Kidney (tissue), 14 donors: Measurements from ENCODE around the gene MTCL1. TPM values are rescaled to one million over a fixed set of nuclear protein-coding genes. Genes with fewer than 3 reads are reported as not detected.

Source experiments
- DNase-seq, 5 donors: peaks; one replicate each; pipeline ENCODE4 v3.0.0-alpha.2; 2013 to 2020
- FAIRE-seq: peaks from 2 replicates; lab custom pipeline; 2012; peaks lifted over from hg19 to GRCh38; lab: Jason Lieb, UNC
- H3K27ac ChIP-seq, 2 donors: one replicate each; pipeline ENCODE4 v1.7.0; 2013; ENCODE audit warnings: low read depth in 2 of 2, low read length in 2 of 2, inconsistent platforms in 1 of 2
- H3K27me3 ChIP-seq: one replicate; pipeline ENCODE4 v1.7.1; 2013; ENCODE audit warnings: low read length, inconsistent platforms; ENCODE audit not compliant: control insufficient read depth, insufficient read depth
- H3K36me3 ChIP-seq, 3 donors: one replicate each; pipeline versions ENCODE4 v1.7.0 to v1.7.1; 2013; ENCODE audit warnings: low read length in 3 of 3, control low read depth in 1 of 3, inconsistent platforms in 1 of 3; ENCODE audit not compliant: insufficient read depth in 3 of 3, control insufficient read depth in 2 of 3
- H3K4me1 ChIP-seq, 3 donors: one replicate each; pipeline versions ENCODE4 v1.7.0 to v1.7.1; 2013; ENCODE audit warnings: low read length in 3 of 3, inconsistent platforms in 1 of 3, low read depth in 1 of 3; ENCODE audit not compliant: control insufficient read depth in 2 of 3, insufficient read depth in 2 of 3
- H3K4me3 ChIP-seq, 3 donors: one replicate each; pipeline versions ENCODE4 v1.7.0 to v1.8.1; 2013; ENCODE audit warnings: low read length in 3 of 3, control low read depth in 1 of 3, inconsistent platforms in 1 of 3
- H3K9ac ChIP-seq, 3 donors: one replicate each; pipeline versions ENCODE4 v1.7.0 to v1.7.1; 2013; ENCODE audit warnings: low read length in 3 of 3, control low read depth in 1 of 3, inconsistent platforms in 1 of 3
- H3K9me3 ChIP-seq, 3 donors: one replicate each; pipeline versions ENCODE4 v1.7.0 to v1.7.1; 2013; ENCODE audit warnings: low read length in 3 of 3, control low read depth in 1 of 3, inconsistent platforms in 1 of 3; ENCODE audit not compliant: control insufficient read depth in 2 of 3, insufficient read depth in 1 of 3
- intact Hi-C: fragments of 100-400 bp; cut with DNase I; formaldehyde crosslinking; loops from one replicate; pipeline ENCODE4 v1.11.1; 2022
- polyA plus RNA-seq: library from polyadenylated mRNA; stranded (reverse); fragments of 350-450 nt; fragmentation: Illumina TruSeq; extraction: RNeasy Lipid Tissue Mini Kit (QIAGEN cat#74804); gene quantifications from one replicate; pipeline ENCODE4 v1.2.3, GENCODE V29; 2014; ENCODE audit warnings: low read depth, low replicate concordance; ENCODE audit not compliant: insufficient read depth
- total RNA-seq: library from RNA; stranded (reverse); fragmentation: NEBNext Ultra II Directional; extraction: Animal tissue kit (Norgen Biotek cat#: 25700); gene quantifications from one replicate; pipeline ENCODE4 v1.2.1, GENCODE V29; 2021
- TF ChIP-seq, protein P1 (sequence below): IDR thresholded peaks from 3 replicates; pipeline ENCODE4 v1.5.1; 2012; ENCODE audit warnings: mild to moderate bottlenecking, moderate library complexity, borderline replicate concordance; ENCODE audit not compliant: insufficient read depth; ENCODE audit errors: extremely low read depth
- donor health status: control.
- donor health status: control.
- donor health status: control.
- donor health status: control.
- donor health status: control.
- donor health status: DM: yes; HTN: yes; CAD: no.
- donor health status: Normal renal cell carcinoma (clear cell type).

MTCL1 gene
- total and polyA plus RNA-seq, 2 donors from 2014 or later: 2.5 to 15.3 TPM

GRCh38 chr18:8667846-8668245 lies 37.5 kb upstream of the MTCL1 start:
- intact Hi-C loops: no loop called here
- TF ChIP-seq, protein P1, sequence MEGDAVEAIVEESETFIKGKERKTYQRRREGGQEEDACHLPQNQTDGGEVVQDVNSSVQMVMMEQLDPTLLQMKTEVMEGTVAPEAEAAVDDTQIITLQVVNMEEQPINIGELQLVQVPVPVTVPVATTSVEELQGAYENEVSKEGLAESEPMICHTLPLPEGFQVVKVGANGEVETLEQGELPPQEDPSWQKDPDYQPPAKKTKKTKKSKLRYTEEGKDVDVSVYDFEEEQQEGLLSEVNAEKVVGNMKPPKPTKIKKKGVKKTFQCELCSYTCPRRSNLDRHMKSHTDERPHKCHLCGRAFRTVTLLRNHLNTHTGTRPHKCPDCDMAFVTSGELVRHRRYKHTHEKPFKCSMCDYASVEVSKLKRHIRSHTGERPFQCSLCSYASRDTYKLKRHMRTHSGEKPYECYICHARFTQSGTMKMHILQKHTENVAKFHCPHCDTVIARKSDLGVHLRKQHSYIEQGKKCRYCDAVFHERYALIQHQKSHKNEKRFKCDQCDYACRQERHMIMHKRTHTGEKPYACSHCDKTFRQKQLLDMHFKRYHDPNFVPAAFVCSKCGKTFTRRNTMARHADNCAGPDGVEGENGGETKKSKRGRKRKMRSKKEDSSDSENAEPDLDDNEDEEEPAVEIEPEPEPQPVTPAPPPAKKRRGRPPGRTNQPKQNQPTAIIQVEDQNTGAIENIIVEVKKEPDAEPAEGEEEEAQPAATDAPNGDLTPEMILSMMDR: no peak
- H3K36me3 ChIP-seq: no peaks in the 10 kb centered on the region
- DNase-seq (no peak), FAIRE-seq (no peak)
- H3K4me1 ChIP-seq: no peaks in the 10 kb centered on the region
- H3K27ac ChIP-seq: no peak overlapping the region
- H3K9me3 ChIP-seq: no peaks in the 10 kb centered on the region
- H3K27me3 ChIP-seq: no peaks in the 10 kb centered on the region
- no peak overlapping the region for H3K4me3 ChIP-seq
- H3K9ac ChIP-seq: no peak overlapping the region

DNA sequence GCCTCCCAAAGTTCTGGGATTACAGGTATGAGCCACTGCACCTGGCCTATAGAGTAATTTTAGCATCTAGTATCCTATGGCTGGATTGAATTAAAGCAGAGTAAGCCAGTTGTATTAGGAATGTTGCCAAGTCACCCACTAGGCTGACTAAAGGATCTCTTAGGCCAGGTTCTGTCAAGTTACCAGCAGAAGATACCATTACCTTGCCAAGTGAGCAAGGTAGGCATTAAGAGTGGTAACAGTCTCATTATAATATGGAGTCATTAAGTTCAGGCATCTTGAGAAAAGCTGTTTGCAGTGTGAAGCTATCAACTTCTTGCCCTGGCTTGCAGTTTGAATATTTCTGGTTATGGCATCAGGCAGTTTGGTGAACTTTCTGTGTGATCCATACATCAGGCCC lies 37.0 kb upstream of the MTCL1 start:
- H3K4me1 ChIP-seq: no peaks in the 10 kb centered on the region
- H3K9me3 ChIP-seq: no peaks in the 10 kb centered on the region
- intact Hi-C loops: no loop called here
- no peak overlapping the region for H3K9ac ChIP-seq
- H3K27ac ChIP-seq: no peak overlapping the region
- DNase-seq (no peak), FAIRE-seq (no peak)
- TF ChIP-seq, protein P1: no peak
- H3K36me3 ChIP-seq: no peaks in the 10 kb centered on the region
- H3K4me3 ChIP-seq: no peak overlapping the region
- H3K27me3 ChIP-seq: no peaks in the 10 kb centered on the region

GRCh38 chr18:8669571-8669970 lies 35.8 kb upstream of the MTCL1 start:
- Histone ChIP-seq H3K36me3 (no peaks in the 10 kb centered on the region), H3K9me3 (no peaks in the 10 kb centered on the region), H3K9ac (no peak overlapping the region), H3K4me1 (no peaks in the 10 kb centered on the region), H3K27me3 (no peaks in the 10 kb centered on the region), H3K4me3 (no peak overlapping the region), H3K27ac (no peak overlapping the region)
- FAIRE-seq (no peak), DNase-seq (no peak)
- intact Hi-C loops: no loop called here
- TF ChIP-seq, protein P1: no peak
